Nucleus accumbens (tissue), 56 donors: ENCODE results near the gene SHANK3.

Source experiments
- DNase-seq, 56 donors: peaks; one replicate each; lab custom pipeline; 2025; lab: John Stamatoyannopoulos, UW

Gene SHANK3

GRCh38 chr22:50708996-50709395 lies 36.4 kb downstream of the SHANK3 start:
- no peak for DNase-seq

GRCh38 chr22:50710221-50710620 lies 37.6 kb downstream of the SHANK3 start:
- no peak for DNase-seq

- no peak for DNase-seq
Observed at GRCh38 chr22:50710886-50711285, 38.3 kb downstream of the SHANK3 start.

GRCh38 chr22:50711446-50712340 lies 39.1 kb downstream of the SHANK3 start:
- no peak for DNase-seq

GRCh38 chr22:50712341-50713007 lies 39.9 kb downstream of the SHANK3 start:
- peak in 3 of 56 donors; percentile 15 to 28 (median 25) for DNase-seq

- DNase-seq, result no peak
Observed at GRCh38 chr22:50713008-50713385, 40.4 kb downstream of the SHANK3 start.

- peak in 53 of 56 donors; percentile 20 to 94 (median 79) for DNase-seq
Observed at GRCh38 chr22:50713571-50714056, 41.0 kb downstream of the SHANK3 start.

- DNase-seq, result no peak
Observed at GRCh38 chr22:50714150-50714549, 41.5 kb downstream of the SHANK3 start.

- DNase-seq, result no peak
Observed at GRCh38 chr22:50714631-50715179, 42.1 kb downstream of the SHANK3 start.

- no peak for DNase-seq
Observed at GRCh38 chr22:50715250-50715649, 42.6 kb downstream of the SHANK3 start.

- no peak for DNase-seq
Observed at GRCh38 chr22:50715776-50716175, 43.2 kb downstream of the SHANK3 start.

- DNase-seq, result no peak
Observed at GRCh38 chr22:50716290-50717024, 43.8 kb downstream of the SHANK3 start.

GRCh38 chr22:50717709-50718351 lies 45.2 kb downstream of the SHANK3 start:
- peak in 7 of 56 donors; percentile 6 to 54 (median 31) for DNase-seq

GRCh38 chr22:50718352-50718709 lies 45.7 kb downstream of the SHANK3 start:
- peak in 11 of 56 donors; percentile 18 to 56 (median 35) for DNase-seq

GRCh38 chr22:50719814-50720300 lies 47.2 kb downstream of the SHANK3 start:
- DNase-seq, result no peak

GRCh38 chr22:50720301-50721256 lies 48.0 kb downstream of the SHANK3 start:
- peak in 1 of 56 donors; percentile 39 for DNase-seq

GRCh38 chr22:50721257-50721844 lies 48.7 kb downstream of the SHANK3 start:
- DNase-seq, result no peak

- DNase-seq, result no peak
Observed at GRCh38 chr22:50722048-50722701, 49.6 kb downstream of the SHANK3 start.
